DOHH2 (cell line): ENCODE measurements around the gene GLI1.

ENCODE experiments used
- EZH2phosphoT487 ChIP-seq: fragments of 200-600 bp; sonication (generic); IDR thresholded peaks from 2 replicates; pipeline ENCODE4 v1.6.1; 2017; ENCODE audit warnings: borderline replicate concordance, mild to moderate bottlenecking, antibody characterized with exemption, low read length, moderate library complexity, mixed read lengths
- TF ChIP-seq, protein P1 (sequence below): fragments of 200-600 bp; sonication (generic); IDR thresholded peaks from one replicate; pipeline ENCODE4 v1.5.1; 2014; ENCODE audit warnings: antibody characterized with exemption, mild to moderate bottlenecking, low read depth, low read length; ENCODE audit not compliant: poor library complexity, severe bottlenecking

DNA sequence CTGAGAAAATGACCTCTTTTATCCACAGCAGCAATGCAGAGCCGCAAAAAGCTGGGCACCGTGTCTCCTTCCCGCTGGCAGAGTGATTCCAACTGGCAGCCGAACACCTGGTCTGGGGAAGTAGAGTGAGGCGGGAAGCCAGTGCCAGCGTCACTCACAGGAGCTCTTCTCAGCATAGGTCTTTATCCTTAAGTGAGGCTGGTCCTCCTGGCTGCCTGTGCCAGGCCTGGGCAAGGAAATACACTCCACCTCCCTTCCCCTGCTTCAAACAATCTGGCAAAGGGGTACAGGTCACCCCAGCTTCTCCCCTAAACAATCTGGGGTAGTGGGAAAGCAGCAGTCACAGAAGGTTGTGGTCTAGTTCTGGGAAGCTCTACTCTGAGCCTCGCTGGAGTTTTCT lies 15.3 kb downstream of the GLI1 start:
- TF ChIP-seq, protein P1, sequence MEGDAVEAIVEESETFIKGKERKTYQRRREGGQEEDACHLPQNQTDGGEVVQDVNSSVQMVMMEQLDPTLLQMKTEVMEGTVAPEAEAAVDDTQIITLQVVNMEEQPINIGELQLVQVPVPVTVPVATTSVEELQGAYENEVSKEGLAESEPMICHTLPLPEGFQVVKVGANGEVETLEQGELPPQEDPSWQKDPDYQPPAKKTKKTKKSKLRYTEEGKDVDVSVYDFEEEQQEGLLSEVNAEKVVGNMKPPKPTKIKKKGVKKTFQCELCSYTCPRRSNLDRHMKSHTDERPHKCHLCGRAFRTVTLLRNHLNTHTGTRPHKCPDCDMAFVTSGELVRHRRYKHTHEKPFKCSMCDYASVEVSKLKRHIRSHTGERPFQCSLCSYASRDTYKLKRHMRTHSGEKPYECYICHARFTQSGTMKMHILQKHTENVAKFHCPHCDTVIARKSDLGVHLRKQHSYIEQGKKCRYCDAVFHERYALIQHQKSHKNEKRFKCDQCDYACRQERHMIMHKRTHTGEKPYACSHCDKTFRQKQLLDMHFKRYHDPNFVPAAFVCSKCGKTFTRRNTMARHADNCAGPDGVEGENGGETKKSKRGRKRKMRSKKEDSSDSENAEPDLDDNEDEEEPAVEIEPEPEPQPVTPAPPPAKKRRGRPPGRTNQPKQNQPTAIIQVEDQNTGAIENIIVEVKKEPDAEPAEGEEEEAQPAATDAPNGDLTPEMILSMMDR = no peak
- TF ChIP-seq EZH2phosphoT487 = no peak
